ENCODE measurements around the gene USHBP1. TPM values are rescaled to one million over a fixed set of nuclear protein-coding genes. Genes with fewer than 3 reads are reported as not detected.

The USHBP1 gene
- total and polyA plus RNA-seq, 2 donors (not counting 1 experiment from before 2014, with no cell fraction given) = 0.39 TPM; not detected in 1

DNA sequence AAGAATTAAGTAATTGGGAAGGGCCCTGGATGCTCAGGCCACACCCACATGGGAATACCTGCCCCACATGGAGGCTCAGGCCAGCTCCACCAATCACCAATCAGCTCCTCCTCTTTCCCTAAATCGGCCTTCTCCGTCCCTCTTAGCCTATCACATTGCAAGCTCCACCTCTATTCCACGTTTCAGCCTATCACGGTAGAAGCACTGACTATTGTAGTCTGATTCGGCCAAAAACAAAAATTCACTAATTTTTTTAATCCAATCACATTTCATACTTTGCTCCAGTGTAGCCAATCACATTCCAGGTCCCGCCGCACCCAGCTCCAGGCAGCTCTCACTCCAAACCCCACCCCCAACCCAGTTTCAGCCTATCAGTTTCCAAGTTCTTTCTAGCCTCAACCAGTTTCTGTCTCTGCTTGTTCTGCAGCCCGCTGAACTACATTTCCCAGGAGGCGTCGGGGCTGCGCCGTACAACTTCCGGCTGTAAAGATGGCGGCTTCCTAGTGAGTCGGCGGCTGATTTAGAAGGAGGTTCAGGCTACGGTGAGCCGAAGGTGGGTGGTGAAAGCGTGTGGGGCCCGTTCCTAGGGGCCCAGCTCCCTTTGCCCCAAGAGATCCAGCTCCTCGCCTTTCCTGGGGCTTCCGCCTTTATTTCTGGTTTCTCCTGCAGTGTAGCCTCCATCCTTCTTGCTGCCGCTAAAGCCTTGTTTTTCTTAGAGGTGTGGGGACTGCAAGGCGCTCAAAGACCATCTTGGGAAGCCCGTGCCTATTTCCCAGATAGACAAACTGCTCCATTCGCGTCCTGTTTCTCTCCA, 2.6 kb upstream of the USHBP1 start, which contains the start of gene BABAM1:
TSS of gene BABAM1 (plus strand) at position 469 of the 814 bp plus-strand sequence. CDS start 1,364 bp downstream, outside the sequence.
- Mint-ChIP-seq H3K4me1 (peaks cover 18% of the 10 kb centered on the region), H3K9me3 (ENCODE audit: insufficient read depth) (no peaks in the 10 kb centered on the region), H3K27me3 (no peaks in the 10 kb centered on the region), H3K4me3 (peak within 1 kb of the TSS; percentile 84), H3K27ac (peak within 1 kb of the TSS; percentile 86)
- WGBS (ENCODE audit: insufficient coverage) = under 1% methylated on average over 20 of the region's 27 CpGs
- DNase-seq (peak; percentile 98), ATAC-seq (ENCODE audit: low read depth) (peak; percentile 89)
- peak within 1 kb of the TSS; percentile 75 for H3K9ac ChIP-seq (ENCODE audit: low read length)
- ChIA-PET CTCF (interaction anchor here (0.6 to 4.9 kb wide), 15 partner anchors 8 to 1632 kb away, joined by 3 to 52 read pairs (median 4); partner anchors contain the start of genes ABHD8, ANKLE1, HAUS8 and MRPL34), POLR2A (interaction anchor here (0.6 to 1.9 kb wide), 12 partner anchors 12 to 1966 kb away, joined by 3 to 12 read pairs (median 5); partner anchors contain the start of genes DDA1, MRPL34, OCEL1 and USE1)
- H3K4me3 ChIP-seq (ENCODE audit: control extremely low read depth in 1 of 5, extremely low read depth in 1 of 5, insufficient read depth in 1 of 5, low read depth in 2 of 5, low read length in 4 of 5) = peak within 1 kb of the TSS; percentile 76 to 95 (median 87)
- peak within 1 kb of the TSS; percentile 56 to 67 for H3K27ac ChIP-seq (ENCODE audit: low read length in 2 of 2)
- no peaks in the 10 kb centered on the region for H3K27me3 ChIP-seq (replicated peaks in 1 of 4; ENCODE audit: control extremely low read depth in 1 of 4, control insufficient read depth in 3 of 4, insufficient read depth in 4 of 4, low read length in 3 of 4)
- peaks cover 19% of the 10 kb centered on the region for H3K79me2 ChIP-seq (ENCODE audit: control insufficient read depth, insufficient read depth, low read length)
- TF ChIP-seq CTCF (IDR thresholded peaks at IDR 0.05) = no peak
- TF ChIP-seq EZH2 (IDR thresholded peaks at IDR 0.05; ENCODE audit: borderline replicate concordance, insufficient read depth, low read depth, low read length, poor library complexity, severe bottlenecking) = peak; percentile 100
- peak within 1 kb of the TSS; percentile 86 for H2AFZ ChIP-seq (ENCODE audit: insufficient read depth, low read depth, low read length, poor library complexity, severe bottlenecking)
- H3K9me3 ChIP-seq (ENCODE audit: control extremely low read depth in 1 of 3, control insufficient read depth in 2 of 3, insufficient read depth in 1 of 3, low read length in 2 of 3) = no peaks in the 10 kb centered on the region
- H3K36me3 ChIP-seq (replicated peaks in 1 of 2; ENCODE audit: control extremely low read depth in 1 of 2, control insufficient read depth in 1 of 2, extremely low read depth in 1 of 2, insufficient read depth in 2 of 2, low read length in 1 of 2) = peaks cover 0 to 20% of the 10 kb centered on the region in 2 experiments
- intact Hi-C loops (cut with micrococcal nuclease) = loop anchor here (1.0 to 2.0 kb wide), 8 partner anchors 38 to 202 kb away; partner anchors contain the start of genes DDA1, GTPBP3, HAUS8 and MRPL34
- no peaks in the 10 kb centered on the region for H4K20me1 ChIP-seq (ENCODE audit: control insufficient read depth, insufficient read depth, low read length, poor library complexity, severe bottlenecking)
- H3K4me1 ChIP-seq (ENCODE audit: control insufficient read depth in 2 of 2, insufficient read depth in 2 of 2, low read length in 2 of 2) = peaks cover 6 to 24% of the 10 kb centered on the region in 2 donors
- H3K4me2 ChIP-seq (replicated peaks; ENCODE audit: low read depth, low read length, poor library complexity, severe bottlenecking) = peak within 1 kb of the TSS; percentile 85

Data from B cell (primary cell).